Measurements from ENCODE around the gene COX7B. TPM values are rescaled to one million over a fixed set of nuclear protein-coding genes. Genes with fewer than 3 reads are reported as not detected.

COX7B gene
- total RNA-seq, 1 donor from 2014 or later = 1,696 TPM

DNA sequence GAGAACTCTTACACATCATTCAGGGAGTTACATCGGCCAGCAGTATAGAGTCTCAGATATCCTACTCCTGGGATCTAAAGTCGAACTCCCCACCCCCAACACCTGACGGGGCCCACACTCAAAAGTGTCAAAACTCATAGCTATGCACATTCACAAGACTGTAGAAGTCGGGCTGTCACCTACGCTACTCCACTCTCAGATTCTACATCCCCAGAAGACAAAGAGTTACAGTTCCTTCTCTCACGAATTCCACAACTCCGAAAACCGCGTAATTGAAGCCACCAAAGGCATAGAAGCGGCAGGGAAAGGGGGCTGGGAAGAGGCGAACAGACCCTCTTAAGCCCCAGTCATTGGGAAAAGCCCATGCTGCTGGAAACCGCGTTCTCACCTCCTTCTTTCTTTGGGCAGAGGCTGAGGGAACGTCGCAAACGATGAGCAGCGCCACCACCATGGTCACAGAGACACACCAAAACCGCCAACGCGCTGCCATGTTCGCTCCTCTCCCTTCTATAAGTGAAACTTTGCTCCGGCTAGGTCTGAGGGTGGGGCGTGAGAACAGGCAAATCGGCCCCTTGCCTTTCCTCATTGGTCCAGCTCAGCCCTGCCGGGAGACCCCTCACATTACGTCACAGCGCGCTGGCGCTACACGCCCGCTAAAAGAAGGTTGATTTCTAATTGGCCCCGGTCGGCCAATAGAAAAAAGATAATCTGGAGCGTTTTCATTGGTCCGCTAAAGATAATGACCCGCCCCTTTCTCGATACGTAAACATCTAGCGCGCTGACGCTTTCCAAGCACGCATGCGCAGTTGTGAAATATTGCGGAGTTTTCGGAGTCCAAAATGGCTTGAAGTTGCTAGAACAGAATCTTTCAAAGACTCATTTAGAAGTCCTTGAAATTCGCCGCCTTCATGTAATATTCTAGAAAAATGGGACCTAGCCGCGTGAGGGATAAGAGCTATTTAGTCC lies 4.1 kb upstream of the COX7B start, which contains the start of gene MAGT1:
MAGT1 (minus strand) TSS at position 515 of the 966 bp plus-strand sequence; CDS start at position 490, 25 bp downstream.
- no peaks in the 10 kb centered on the region for H3K36me3 ChIP-seq
- H3K4me1 ChIP-seq = peaks cover 27% of the 10 kb centered on the region
- peak within 1 kb of the TSS; percentile 93 for H3K27ac ChIP-seq (replicated peaks)
- TF ChIP-seq, protein P1, sequence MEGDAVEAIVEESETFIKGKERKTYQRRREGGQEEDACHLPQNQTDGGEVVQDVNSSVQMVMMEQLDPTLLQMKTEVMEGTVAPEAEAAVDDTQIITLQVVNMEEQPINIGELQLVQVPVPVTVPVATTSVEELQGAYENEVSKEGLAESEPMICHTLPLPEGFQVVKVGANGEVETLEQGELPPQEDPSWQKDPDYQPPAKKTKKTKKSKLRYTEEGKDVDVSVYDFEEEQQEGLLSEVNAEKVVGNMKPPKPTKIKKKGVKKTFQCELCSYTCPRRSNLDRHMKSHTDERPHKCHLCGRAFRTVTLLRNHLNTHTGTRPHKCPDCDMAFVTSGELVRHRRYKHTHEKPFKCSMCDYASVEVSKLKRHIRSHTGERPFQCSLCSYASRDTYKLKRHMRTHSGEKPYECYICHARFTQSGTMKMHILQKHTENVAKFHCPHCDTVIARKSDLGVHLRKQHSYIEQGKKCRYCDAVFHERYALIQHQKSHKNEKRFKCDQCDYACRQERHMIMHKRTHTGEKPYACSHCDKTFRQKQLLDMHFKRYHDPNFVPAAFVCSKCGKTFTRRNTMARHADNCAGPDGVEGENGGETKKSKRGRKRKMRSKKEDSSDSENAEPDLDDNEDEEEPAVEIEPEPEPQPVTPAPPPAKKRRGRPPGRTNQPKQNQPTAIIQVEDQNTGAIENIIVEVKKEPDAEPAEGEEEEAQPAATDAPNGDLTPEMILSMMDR (IDR thresholded peaks at IDR 0.05; ENCODE audit: borderline replicate concordance) = no peak
- H3K27me3 ChIP-seq (ENCODE audit: low read depth) = no peaks in the 10 kb centered on the region
- intact Hi-C loops (cut with micrococcal nuclease) = no loop called here
- DNase-seq = peak; percentile 90
- peak within 1 kb of the TSS; percentile 78 for H3K4me3 ChIP-seq
- H3K9me3 ChIP-seq (replicated peaks) = no peaks in the 10 kb centered on the region

DNA sequence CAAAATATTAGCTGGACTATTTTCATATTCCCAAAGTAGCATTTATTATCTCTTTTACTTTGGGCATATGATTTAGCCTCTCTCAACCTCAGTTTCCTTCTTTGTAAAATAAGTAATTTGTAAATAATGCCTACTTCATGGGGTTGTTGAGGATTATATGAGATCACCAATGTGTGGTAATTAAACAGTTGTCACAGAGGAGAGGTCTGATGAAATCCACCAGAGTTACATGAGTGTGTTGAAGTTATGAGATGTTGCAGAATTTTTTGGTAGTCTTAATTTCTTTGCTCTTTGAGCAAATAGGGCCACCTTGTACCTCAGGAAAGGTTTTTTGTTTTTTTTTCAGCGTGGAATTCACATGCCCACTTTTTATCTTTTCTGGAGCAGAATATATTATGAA lies 1.4 kb downstream of the COX7B start:
- H3K9me3 ChIP-seq (replicated peaks) = no peaks in the 10 kb centered on the region
- intact Hi-C loops (cut with micrococcal nuclease) = no loop called here
- DNase-seq = no peak
- H3K4me1 ChIP-seq = peaks cover 29% of the 10 kb centered on the region
- no peaks in the 10 kb centered on the region for H3K27me3 ChIP-seq (ENCODE audit: low read depth)
- TF ChIP-seq, protein P1 (IDR thresholded peaks at IDR 0.05; ENCODE audit: borderline replicate concordance) = no peak
- H3K27ac ChIP-seq (replicated peaks) = peak overlapping the region; percentile 90
- H3K36me3 ChIP-seq = peaks cover 28% of the 10 kb centered on the region
- peak overlapping the region; percentile 74 for H3K4me3 ChIP-seq

DNA sequence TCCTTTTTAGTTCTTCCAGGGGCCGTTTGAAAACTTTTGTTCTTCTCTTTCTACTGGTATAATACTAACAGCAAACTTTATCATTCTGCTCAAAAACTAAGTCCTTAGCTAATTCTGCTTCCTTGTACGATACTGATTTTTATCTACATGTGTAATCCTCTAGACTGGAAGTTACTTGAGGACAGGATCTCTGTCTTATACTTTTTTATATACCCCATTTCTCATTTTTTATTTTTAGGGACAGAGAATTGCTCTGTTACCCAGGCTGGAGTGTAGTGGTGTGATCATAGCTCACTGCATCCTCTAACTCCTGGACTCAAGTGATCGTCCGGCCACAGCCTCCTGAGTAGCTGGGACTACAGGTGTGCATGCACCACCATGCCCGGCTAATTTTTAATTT lies 2.2 kb downstream of the COX7B start:
- TF ChIP-seq, protein P1 (IDR thresholded peaks at IDR 0.05; ENCODE audit: borderline replicate concordance) = no peak
- Histone ChIP-seq H3K9me3 (replicated peaks) (no peaks in the 10 kb centered on the region), H3K36me3 (peaks cover 28% of the 10 kb centered on the region), H3K4me3 (peak overlapping the region; percentile 74), H3K27ac (replicated peaks) (no peak overlapping the region), H3K4me1 (peaks cover 29% of the 10 kb centered on the region), H3K27me3 (ENCODE audit: low read depth) (no peaks in the 10 kb centered on the region)
- no peak for DNase-seq
- intact Hi-C loops (cut with micrococcal nuclease) = no loop called here

- H3K4me1 ChIP-seq = peaks cover 13% of the 10 kb centered on the region
- DNase-seq = peak; percentile 85
- H3K27me3 ChIP-seq (ENCODE audit: low read depth) = no peaks in the 10 kb centered on the region
- H3K4me3 ChIP-seq = peak within 1 kb of the TSS; percentile 74
- intact Hi-C loops (cut with micrococcal nuclease) = no loop called here
- no peaks in the 10 kb centered on the region for H3K36me3 ChIP-seq
- no peaks in the 10 kb centered on the region for H3K9me3 ChIP-seq (replicated peaks)
- peak within 1 kb of the TSS; percentile 89 for H3K27ac ChIP-seq (replicated peaks)
- TF ChIP-seq, protein P1 (IDR thresholded peaks at IDR 0.05; ENCODE audit: borderline replicate concordance) = peak; percentile 63
These were observed 11.0 kb downstream of the COX7B start, which contains the start of gene ATP7A for GRCh38 chrX:77910108-77910840. ATP7A (plus strand) TSS chrX:77910693; CDS start chrX:77971642, 60,949 bp downstream.

DNA sequence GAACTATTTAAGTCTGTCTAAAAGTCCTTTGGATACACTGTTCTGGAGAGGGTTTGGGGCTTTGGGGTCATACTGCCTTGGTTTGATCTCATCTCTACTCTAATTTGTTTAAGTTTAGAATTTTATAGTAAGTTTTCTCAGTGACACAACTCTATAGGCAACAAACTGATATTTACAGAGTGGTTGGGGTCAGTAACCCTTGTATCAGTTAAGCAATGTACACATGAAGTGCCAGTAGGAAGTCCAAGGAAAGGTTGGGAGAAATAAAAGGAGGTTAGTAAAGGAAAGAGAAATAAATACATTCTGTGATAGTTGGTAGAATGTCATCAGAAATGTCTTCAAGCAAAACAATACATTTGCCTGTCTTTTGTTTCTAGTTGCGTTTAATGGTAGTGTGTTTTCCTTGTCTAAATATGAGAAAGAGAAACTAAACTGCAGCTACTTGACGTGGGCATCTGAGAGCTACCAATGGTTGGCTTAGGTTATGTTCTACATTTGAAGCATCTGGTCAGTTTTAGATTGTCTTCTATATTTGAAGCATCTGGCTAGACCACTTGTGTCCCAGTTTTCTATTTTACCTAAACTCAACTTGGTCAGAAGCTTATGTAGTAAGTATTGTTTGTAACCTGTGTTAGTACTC lies 18.1 kb downstream of the COX7B start:
- Histone ChIP-seq H3K36me3 (no peaks in the 10 kb centered on the region), H3K4me1 (peaks cover 18% of the 10 kb centered on the region), H3K27ac (replicated peaks) (no peak overlapping the region), H3K27me3 (ENCODE audit: low read depth) (no peaks in the 10 kb centered on the region), H3K9me3 (replicated peaks) (no peaks in the 10 kb centered on the region), H3K4me3 (no peak overlapping the region)
- intact Hi-C loops (cut with micrococcal nuclease) = no loop called here
- TF ChIP-seq, protein P1 (IDR thresholded peaks at IDR 0.05; ENCODE audit: borderline replicate concordance) = no peak
- DNase-seq = no peak

Data from left ventricle myocardium inferior (tissue), 1 donor.